Neuronal stem cell (in vitro differentiated cells): ENCODE measurements around the gene XKR7.

Experiments used
- DNase-seq: peaks from one replicate; pipeline ENCODE4 v3.0.0-alpha.2; 2013; ENCODE audit warnings: low spot score
- H2AFZ ChIP-seq: one replicate; pipeline ENCODE4 v1.6.1; 2013; ENCODE audit warnings: mild to moderate bottlenecking, low read length, inconsistent platforms
- H2AK5ac ChIP-seq: 2 replicates; pipeline ENCODE4 v1.6.1; 2013; ENCODE audit warnings: low read depth, mild to moderate bottlenecking, inconsistent platforms, low read length, moderate library complexity, mixed read lengths
- H2BK120ac ChIP-seq: 2 replicates; pipeline ENCODE4 v1.6.1; 2013; ENCODE audit warnings: low read depth, mild to moderate bottlenecking, inconsistent platforms, low read length, moderate library complexity, mixed read lengths
- H2BK12ac ChIP-seq: one replicate; pipeline ENCODE4 v1.6.1; 2013; ENCODE audit warnings: low read length, inconsistent platforms
- H2BK15ac ChIP-seq: 2 replicates; pipeline ENCODE4 v1.6.1; 2013; ENCODE audit warnings: mild to moderate bottlenecking, low read length, inconsistent platforms, mixed read lengths
- H2BK5ac ChIP-seq: one replicate; pipeline ENCODE4 v1.6.1; 2013; ENCODE audit warnings: inconsistent platforms, mild to moderate bottlenecking, low read length, moderate library complexity
- H3K14ac ChIP-seq: one replicate; pipeline ENCODE4 v1.6.1; 2013; ENCODE audit warnings: low read length, inconsistent platforms
- H3K18ac ChIP-seq: 2 replicates; pipeline ENCODE4 v1.6.1; 2013; ENCODE audit warnings: low read length, inconsistent platforms
- H3K23ac ChIP-seq: 2 replicates; pipeline ENCODE4 v1.6.1; 2013; ENCODE audit warnings: low read depth, mild to moderate bottlenecking, mixed read lengths, low read length, inconsistent platforms; ENCODE audit not compliant: poor library complexity
- H3K27ac ChIP-seq: replicated peaks from 3 replicates; pipeline ENCODE4 v1.5.1; 2013; ENCODE audit warnings: low read length, inconsistent platforms
- H3K27me3 ChIP-seq, 3 experiments: 2 replicates each; pipeline ENCODE4 v1.6.1; 2013; ENCODE audit warnings: low read length in 3 of 3, mild to moderate bottlenecking in 2 of 3, inconsistent platforms in 1 of 3, low read depth in 1 of 3, mixed read lengths in 1 of 3, moderate library complexity in 1 of 3; ENCODE audit not compliant: control insufficient read depth in 3 of 3, insufficient read depth in 3 of 3
- H3K36me3 ChIP-seq, 2 donors: replicated peaks in 1 of 2; 2 replicates each; pipeline ENCODE4 v1.6.1; 2013; ENCODE audit warnings: low read length in 2 of 2; ENCODE audit not compliant: control insufficient read depth in 2 of 2, insufficient read depth in 2 of 2
- H3K4ac ChIP-seq: 2 replicates; pipeline ENCODE4 v1.6.1; 2013; ENCODE audit warnings: inconsistent platforms, mild to moderate bottlenecking, low read length, moderate library complexity
- H3K4me1 ChIP-seq, 2 donors: 1 replicate in 1 of 2; 2 replicates in 1 of 2; pipeline ENCODE4 v1.6.1; 2013; ENCODE audit warnings: low read length in 2 of 2, low read depth in 1 of 2; ENCODE audit not compliant: control insufficient read depth in 2 of 2, insufficient read depth in 1 of 2
- H3K4me2 ChIP-seq: one replicate; pipeline ENCODE4 v1.6.1; 2013; ENCODE audit warnings: mild to moderate bottlenecking, low read length, inconsistent platforms; ENCODE audit not compliant: insufficient read depth, poor library complexity, severe bottlenecking
- H3K4me3 ChIP-seq, 2 donors: 2 replicates each; pipeline ENCODE4 v1.5.1; 2013; ENCODE audit warnings: low read length in 2 of 2, mild to moderate bottlenecking in 2 of 2, inconsistent platforms in 1 of 2, moderate library complexity in 1 of 2
- H3K79me1 ChIP-seq: one replicate; pipeline ENCODE4 v1.6.1; 2013; ENCODE audit warnings: low read depth, mild to moderate bottlenecking, inconsistent platforms, low read length, moderate library complexity
- H3K9ac ChIP-seq: one replicate; pipeline ENCODE4 v1.6.1; 2013; ENCODE audit warnings: mild to moderate bottlenecking, low read depth, low read length, inconsistent platforms; ENCODE audit not compliant: poor library complexity
- H3K9me3 ChIP-seq, 2 donors: replicated peaks in 1 of 2; 2 replicates each; pipeline versions ENCODE3 to v1.6.1; 2013; ENCODE audit warnings: low read length in 2 of 2, mild to moderate bottlenecking in 2 of 2, inconsistent platforms in 1 of 2, low read depth in 1 of 2, mixed read lengths in 1 of 2, moderate library complexity in 1 of 2; ENCODE audit not compliant: control insufficient read depth in 2 of 2, insufficient read depth in 1 of 2
- H4K8ac ChIP-seq: one replicate; pipeline ENCODE4 v1.6.1; 2013; ENCODE audit warnings: low read depth, mild to moderate bottlenecking, inconsistent platforms, low read length, moderate library complexity
- H4K91ac ChIP-seq: one replicate; pipeline ENCODE4 v1.6.1; 2013; ENCODE audit warnings: low read length, low read depth, mild to moderate bottlenecking, inconsistent platforms; ENCODE audit not compliant: poor library complexity
- WGBS, 2 donors: extraction: QIAGEN DNeasy Blood & Tissue Kit; methylation state at CpG; one replicate each; pipeline ENCODE4 v1.1.7; 2013; ENCODE audit warnings: missing lambda C conversion rate in 2 of 2, mixed read lengths in 1 of 2; ENCODE audit not compliant: insufficient read length in 2 of 2, insufficient replicate concordance in 1 of 2; ENCODE audit errors: extremely low coverage in 2 of 2; 5-methylcytosine and 5-hydroxymethylcytosine counted together

Gene XKR7

DNA sequence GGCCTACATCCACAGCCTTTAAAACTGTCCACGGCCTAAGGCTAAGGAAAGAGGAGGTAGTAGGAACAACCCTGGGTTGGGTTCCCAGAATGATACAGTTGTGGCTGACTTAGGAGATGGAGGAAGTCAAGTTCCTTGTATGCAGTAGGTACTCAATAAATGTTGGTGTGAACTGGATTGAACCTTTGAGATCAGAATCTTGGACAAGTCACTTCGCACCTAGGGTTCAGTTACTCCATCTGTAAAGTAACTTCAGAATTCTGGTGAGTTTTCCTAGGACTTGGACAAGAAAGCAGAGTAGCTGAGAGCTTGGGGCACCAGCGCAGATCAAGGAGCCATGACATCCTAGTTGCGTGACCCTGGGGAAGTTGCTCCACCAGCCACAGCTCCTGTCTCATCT lies 9.1 kb downstream of the XKR7 start:
- peak overlapping the region; percentile 1 for H2BK12ac ChIP-seq
- no peak overlapping the region for H3K18ac ChIP-seq
- H2AFZ ChIP-seq, result no peak overlapping the region
- H3K23ac ChIP-seq, result no peak overlapping the region
- H3K4me1 ChIP-seq, result peaks cover 7 to 12% of the 10 kb centered on the region in 2 donors
- no CpG with 5 or more reads among the region's 4 CpGs for WGBS, 2 donors
- DNase-seq, result no peak
- no peak overlapping the region for H2BK15ac ChIP-seq
- H4K91ac ChIP-seq, result no peak overlapping the region
- no peaks in the 10 kb centered on the region for H3K9me3 ChIP-seq
- H3K4me2 ChIP-seq, result no peak overlapping the region
- H3K27me3 ChIP-seq, result peaks cover 0 to 10% (median 0%) of the 10 kb centered on the region in 3 experiments
- H2BK120ac ChIP-seq, result no peak overlapping the region
- H3K79me1 ChIP-seq, result no peaks in the 10 kb centered on the region
- no peak overlapping the region for H3K4me3 ChIP-seq
- H3K27ac ChIP-seq, result no peak overlapping the region
- no peak overlapping the region for H3K14ac ChIP-seq
- H3K9ac ChIP-seq, result no peak overlapping the region
- no peak overlapping the region for H4K8ac ChIP-seq
- no peak overlapping the region for H2AK5ac ChIP-seq
- no peaks in the 10 kb centered on the region for H3K36me3 ChIP-seq
- no peak overlapping the region for H2BK5ac ChIP-seq
- no peak overlapping the region for H3K4ac ChIP-seq

DNA sequence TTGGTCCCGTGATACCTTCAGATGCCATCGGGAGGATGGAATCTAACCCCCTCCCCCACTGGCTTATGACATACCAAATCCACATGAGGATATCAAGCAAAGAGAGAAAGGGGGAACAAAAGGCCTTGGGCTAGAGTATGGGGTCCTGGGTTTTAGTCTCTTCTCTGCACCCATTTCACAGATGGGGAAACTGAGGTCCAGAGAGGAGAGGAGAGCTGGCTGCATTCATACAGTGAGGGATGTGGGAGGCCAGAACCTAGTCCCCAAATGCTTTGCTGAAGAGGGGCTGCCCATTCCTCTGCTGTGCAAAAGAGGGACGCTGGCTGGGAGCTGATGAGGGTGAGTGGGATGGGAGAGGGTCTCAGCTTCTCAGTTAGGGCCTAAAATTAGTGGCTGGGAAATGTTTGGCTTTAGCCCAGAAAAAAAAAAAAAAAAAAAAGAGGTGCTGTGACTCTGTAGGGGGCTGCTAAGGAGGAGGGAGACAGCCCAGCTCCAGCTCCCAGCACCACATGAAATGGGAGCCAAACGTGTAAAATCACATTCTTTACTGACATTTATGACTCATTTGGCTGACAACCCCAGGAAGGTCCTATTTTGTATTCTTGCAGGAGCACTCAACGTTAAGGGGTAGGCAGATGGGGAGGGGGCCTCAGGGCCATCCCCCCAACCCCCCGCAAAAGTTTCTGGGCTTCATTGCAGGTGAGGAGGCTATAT lies 11.9 kb downstream of the XKR7 start:
- H3K79me1 ChIP-seq, result no peaks in the 10 kb centered on the region
- no peak overlapping the region for H3K27ac ChIP-seq
- no peak overlapping the region for H3K4ac ChIP-seq
- H3K14ac ChIP-seq, result no peak overlapping the region
- no peak overlapping the region for H2BK120ac ChIP-seq
- no peak overlapping the region for H3K18ac ChIP-seq
- no peaks in the 10 kb centered on the region for H3K9me3 ChIP-seq
- H4K8ac ChIP-seq, result no peak overlapping the region
- DNase-seq, result no peak
- peak overlapping the region; percentile 24 for H2AK5ac ChIP-seq
- no peak overlapping the region for H2BK12ac ChIP-seq
- peaks cover 6% of the 10 kb centered on the region in 2 donors for H3K4me1 ChIP-seq
- no peak overlapping the region for H2BK15ac ChIP-seq
- H3K4me2 ChIP-seq, result no peak overlapping the region
- no peaks in the 10 kb centered on the region for H3K36me3 ChIP-seq
- no peak overlapping the region for H3K9ac ChIP-seq
- peaks cover 0 to 4% (median 0%) of the 10 kb centered on the region in 3 experiments for H3K27me3 ChIP-seq
- H4K91ac ChIP-seq, result no peak overlapping the region
- no peak overlapping the region for H3K4me3 ChIP-seq
- H2BK5ac ChIP-seq, result no peak overlapping the region
- H3K23ac ChIP-seq, result no peak overlapping the region
- H2AFZ ChIP-seq, result no peak overlapping the region
- no CpG with 5 or more reads among the region's 6 CpGs for WGBS, 2 donors

DNA sequence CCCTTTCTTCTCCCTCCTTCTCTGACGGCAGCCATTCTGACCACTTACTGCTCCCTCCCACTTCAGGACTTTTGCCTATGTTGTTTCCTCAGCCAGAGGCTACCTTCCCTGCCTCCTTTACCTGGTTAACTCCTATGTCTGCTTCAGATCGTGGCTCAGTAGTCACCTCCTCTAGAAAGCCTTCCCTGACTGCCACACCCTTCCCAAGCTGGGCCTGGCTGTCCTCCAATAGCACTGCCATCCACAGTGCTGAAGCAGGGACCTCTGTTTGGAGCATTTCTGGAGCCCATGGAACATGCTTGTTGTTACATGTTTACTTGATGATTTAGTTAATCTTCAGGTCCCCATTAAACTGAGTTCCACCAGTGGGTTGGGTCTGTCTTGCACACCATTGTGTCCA lies 13.8 kb downstream of the XKR7 start:
- WGBS, 2 donors, result no CpG with 5 or more reads among the region's 2 CpGs
- Histone ChIP-seq H3K9me3 (no peaks in the 10 kb centered on the region), H3K27ac (no peak overlapping the region), H2BK15ac (no peak overlapping the region), H3K4me1 (peaks cover 0 to 2% of the 10 kb centered on the region in 2 donors), H3K27me3 (peaks cover 0 to 4% (median 0%) of the 10 kb centered on the region in 3 experiments), H3K23ac (no peak overlapping the region), H3K18ac (no peak overlapping the region), H3K14ac (no peak overlapping the region), H4K91ac (no peak overlapping the region), H2BK5ac (no peak overlapping the region), H2AFZ (no peak overlapping the region), H3K4me2 (no peak overlapping the region), H3K79me1 (no peaks in the 10 kb centered on the region), H2BK120ac (no peak overlapping the region), H3K4me3 (no peak overlapping the region), H2AK5ac (no peak overlapping the region), H3K4ac (no peak overlapping the region), H3K9ac (no peak overlapping the region), H4K8ac (no peak overlapping the region), H2BK12ac (no peak overlapping the region), H3K36me3 (no peaks in the 10 kb centered on the region)
- DNase-seq, result no peak

DNA sequence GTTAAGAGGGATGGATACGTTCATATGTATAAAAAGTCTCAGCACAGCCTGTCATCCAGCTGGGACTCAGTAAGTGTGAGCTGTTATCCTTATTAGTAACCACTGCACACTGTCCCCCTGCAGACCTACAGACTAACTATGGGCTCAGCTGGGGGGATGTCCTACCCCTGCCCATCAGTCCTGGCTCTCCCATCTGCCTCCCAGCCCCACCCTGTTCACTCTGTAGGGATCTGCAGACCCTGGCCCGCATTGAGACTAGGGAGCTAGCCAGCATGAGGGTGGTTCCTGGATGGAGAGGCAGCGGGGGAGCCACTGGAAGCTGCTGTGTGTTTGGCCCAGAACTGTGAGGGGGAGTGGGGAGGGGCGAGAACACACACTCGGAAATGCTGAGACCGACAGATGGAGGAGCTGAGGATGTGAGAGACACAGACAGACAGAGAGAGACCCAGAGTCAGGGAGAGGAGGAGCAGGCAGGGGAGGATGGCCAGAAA lies 17.1 kb downstream of the XKR7 start:
- H2AK5ac ChIP-seq, result no peak overlapping the region
- H2BK15ac ChIP-seq, result peak overlapping the region; percentile 60
- H3K23ac ChIP-seq, result peak overlapping the region; percentile 9
- H3K9me3 ChIP-seq, result no peaks in the 10 kb centered on the region
- no peak overlapping the region for H3K27ac ChIP-seq
- H2BK5ac ChIP-seq, result no peak overlapping the region
- no peak overlapping the region for H3K4me2 ChIP-seq
- WGBS, 2 donors, result no CpG with 5 or more reads among the region's 6 CpGs
- H3K4ac ChIP-seq, result no peak overlapping the region
- H4K91ac ChIP-seq, result no peak overlapping the region
- peaks cover 0 to 10% (median 0%) of the 10 kb centered on the region in 3 experiments for H3K27me3 ChIP-seq
- no peak for DNase-seq
- H3K36me3 ChIP-seq, result no peaks in the 10 kb centered on the region
- H2BK120ac ChIP-seq, result no peak overlapping the region
- H4K8ac ChIP-seq, result no peak overlapping the region
- no peak overlapping the region for H2AFZ ChIP-seq
- no peak overlapping the region for H3K4me3 ChIP-seq
- no peak overlapping the region for H3K9ac ChIP-seq
- peak overlapping the region; percentile 82 for H2BK12ac ChIP-seq
- no peaks in the 10 kb centered on the region for H3K79me1 ChIP-seq
- peak overlapping the region; percentile 59 for H3K14ac ChIP-seq
- peak overlapping the region; percentile 79 for H3K18ac ChIP-seq
- peaks cover 0 to 2% of the 10 kb centered on the region in 2 donors for H3K4me1 ChIP-seq
